GM12873 (cell line): ENCODE data around the gene FDCSP.

ENCODE experiments used
- CTCF ChIP-seq: IDR thresholded peaks from 2 replicates; pipeline ENCODE4 v1.5.1; 2012; ENCODE audit warnings: low read depth, mild to moderate bottlenecking, moderate library complexity, low read length, control low read depth; ENCODE audit not compliant: insufficient read depth; ENCODE audit errors: missing control alignments

Gene FDCSP

DNA sequence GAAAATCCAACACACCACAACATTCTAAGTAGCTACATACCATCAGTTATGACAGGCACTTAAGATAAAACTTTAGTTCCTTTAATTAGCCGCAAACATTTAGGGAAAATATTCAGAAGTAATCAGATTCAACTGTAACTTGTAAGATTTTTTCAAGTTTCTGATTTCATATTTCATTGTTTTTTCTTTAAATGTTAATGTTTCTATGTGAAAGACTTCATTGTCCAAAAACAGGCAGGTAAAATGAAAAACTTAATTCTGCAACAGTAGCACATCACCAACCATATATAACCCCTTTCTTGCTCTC is 42.0 kb upstream of the FDCSP start:
- TF ChIP-seq CTCF = no peak

DNA sequence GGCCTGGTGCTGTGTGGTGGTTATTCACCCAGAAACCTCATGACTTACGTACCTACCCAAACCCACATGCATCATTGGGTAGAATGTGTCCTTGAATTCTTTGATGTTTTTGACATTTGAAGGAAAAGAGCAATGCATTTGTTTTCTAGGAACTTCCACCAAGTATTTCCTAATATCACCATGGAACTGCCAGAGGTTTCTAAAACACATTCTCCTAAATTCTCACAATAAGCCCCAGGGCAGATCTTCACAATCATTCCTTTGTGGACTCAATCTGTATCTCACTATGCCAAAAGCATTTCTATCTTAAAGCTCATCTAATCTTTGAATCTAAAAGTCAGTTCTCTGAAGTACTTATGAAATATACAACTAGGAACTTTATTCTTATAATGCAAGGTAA is 38.7 kb upstream of the FDCSP start:
- no peak for TF ChIP-seq CTCF

GRCh38 chr4:70190579-70190978 is 35.3 kb upstream of the FDCSP start:
- no peak for TF ChIP-seq CTCF

DNA sequence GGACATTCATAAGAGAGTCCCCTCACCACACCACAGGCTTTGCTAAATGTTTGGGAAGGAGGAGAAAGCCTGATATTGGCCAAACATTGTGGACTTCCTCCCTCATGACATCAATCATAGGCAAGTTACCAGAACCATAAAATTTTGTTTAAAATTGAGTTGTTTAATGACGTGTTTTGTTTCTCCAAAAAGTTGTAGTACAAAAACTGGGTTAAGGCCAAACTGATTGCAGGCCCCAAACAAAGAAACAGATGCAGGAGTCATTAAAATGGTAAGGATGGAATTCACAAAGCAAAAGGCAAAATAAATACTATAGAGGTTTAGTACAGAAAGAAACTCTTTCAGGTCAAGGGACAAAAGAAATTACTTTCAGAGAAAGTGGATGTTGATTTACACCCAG is 34.3 kb upstream of the FDCSP start:
- no peak for TF ChIP-seq CTCF

- TF ChIP-seq CTCF = no peak
Measured at GRCh38 chr4:70192895-70193294, 33.0 kb upstream of the FDCSP start.

DNA sequence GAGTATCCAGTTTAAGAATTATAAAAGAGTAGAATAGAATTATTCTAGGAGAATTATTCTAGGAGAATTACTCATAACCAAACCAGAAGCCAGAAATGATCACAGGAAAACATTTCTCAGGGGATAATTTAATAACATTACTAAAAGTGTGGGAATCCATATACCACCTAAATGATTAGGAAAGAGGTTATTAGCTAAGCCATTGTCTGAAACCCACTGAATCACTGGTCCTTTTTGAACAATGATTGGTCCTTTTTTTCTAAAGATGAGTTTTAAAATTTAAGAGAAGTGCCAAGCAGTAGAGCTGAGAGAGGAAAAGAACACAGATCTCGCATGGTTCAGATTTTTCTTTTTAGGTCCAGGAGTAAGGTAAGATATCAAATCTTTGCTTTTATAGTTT is 30.5 kb upstream of the FDCSP start, which contains the start of gene ODAM:
Gene ODAM, plus strand, starts transcription at position 301 of the 400 bp plus-strand sequence. CDS start 819 bp downstream, outside the sequence.
- TF ChIP-seq CTCF = no peak

DNA sequence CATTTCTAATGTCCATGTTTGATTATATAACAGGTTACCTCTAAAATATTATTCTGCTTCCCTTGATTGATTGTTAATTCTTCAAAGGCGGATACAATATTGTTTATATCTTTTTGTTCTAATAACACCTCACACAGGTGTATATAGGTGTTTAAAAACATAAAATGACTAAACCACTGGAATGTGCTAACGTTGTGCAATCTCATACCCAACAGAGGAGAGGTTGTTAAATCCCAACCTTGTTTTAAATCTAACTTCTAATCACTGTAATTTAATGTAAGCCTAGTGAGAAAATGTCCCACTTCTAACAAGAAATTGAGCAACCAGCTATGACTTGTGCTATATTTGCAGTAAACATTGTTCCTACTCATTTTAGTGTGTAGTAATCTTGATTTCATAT is 29.1 kb upstream of the FDCSP start:
- no peak for TF ChIP-seq CTCF

- no peak for TF ChIP-seq CTCF
Measured at GRCh38 chr4:70197842-70198241, 28.1 kb upstream of the FDCSP start.
